Measurements from ENCODE around the gene RLBP1.

Gene RLBP1

DNA sequence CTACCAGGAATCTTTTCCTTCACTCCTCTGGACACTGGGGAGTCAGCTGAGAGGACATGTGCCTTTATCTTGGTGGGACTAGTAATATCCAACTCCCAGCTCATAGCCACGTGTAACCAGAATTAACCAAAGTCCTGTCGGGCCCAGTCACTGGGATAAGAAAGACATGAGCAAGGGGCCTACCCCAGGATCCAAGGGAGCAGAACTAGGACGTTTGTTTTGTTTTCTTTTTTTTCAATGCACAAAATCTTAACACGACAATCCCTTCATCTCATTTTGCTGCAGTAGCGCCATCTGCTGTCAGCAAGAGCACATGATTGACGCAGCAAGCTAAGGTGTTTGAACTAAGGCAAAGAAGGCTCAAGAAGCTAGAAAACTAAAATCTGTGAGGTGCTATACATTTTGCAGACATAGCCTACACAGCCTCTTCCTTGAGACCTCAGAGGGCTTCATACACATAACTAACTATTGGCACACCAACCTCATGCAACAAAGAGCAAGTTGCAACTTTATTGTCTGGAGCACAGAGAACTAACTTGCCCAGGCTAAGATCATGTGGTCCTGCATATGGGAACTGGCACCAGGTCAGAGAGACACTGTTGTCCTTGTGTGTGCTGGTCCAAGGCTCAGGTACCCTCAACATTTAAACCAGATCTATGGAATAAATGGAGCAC lies 43.6 kb downstream of the RLBP1 start:
- DNase-seq, result peak; percentile 54 to 55

DNA sequence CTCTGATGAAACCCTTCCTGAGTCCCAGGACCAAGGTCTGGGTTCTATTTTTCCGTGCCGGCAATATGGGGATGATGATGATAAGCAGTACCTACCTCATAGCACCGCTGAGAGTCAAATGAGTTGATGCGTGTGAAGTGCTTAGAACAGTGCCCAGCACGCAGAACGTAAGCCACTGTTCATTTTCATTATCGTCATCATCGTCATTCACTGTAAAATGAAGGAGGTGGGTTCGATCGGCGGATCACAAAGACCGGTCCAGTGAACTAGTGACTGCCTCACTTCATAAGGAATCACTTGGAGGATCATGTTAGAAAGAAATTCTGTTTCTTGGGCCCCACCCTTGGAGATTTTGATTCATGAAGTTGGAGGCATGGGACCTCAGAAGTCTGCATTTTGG lies 44.3 kb downstream of the RLBP1 start:
- no peak for DNase-seq

DNA sequence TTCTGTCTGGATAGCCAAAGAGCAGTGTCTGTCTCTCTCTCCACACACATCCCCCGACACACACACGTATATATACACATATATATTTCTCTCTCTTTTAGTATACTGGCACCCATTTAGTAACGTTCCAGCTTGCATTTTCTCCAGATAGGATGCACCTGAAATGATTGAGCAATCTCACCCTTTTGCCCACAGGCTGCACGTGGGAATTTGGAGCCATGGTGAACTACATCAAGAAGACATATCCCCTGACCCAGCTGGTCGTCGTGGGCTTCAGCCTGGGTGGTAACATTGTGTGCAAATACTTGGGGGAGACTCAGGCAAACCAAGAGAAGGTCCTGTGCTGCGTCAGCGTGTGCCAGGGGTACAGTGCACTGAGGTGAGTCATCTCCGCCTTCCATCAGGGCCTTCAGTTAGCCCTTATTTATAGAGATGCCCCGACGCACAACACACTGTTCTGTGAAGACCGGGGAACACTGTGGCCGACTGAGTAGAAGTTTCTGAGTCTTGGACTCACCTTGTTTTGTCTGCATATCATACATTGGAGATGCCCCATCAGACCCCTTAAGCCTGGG lies 45.7 kb downstream of the RLBP1 start:
- no peak for DNase-seq

DNA sequence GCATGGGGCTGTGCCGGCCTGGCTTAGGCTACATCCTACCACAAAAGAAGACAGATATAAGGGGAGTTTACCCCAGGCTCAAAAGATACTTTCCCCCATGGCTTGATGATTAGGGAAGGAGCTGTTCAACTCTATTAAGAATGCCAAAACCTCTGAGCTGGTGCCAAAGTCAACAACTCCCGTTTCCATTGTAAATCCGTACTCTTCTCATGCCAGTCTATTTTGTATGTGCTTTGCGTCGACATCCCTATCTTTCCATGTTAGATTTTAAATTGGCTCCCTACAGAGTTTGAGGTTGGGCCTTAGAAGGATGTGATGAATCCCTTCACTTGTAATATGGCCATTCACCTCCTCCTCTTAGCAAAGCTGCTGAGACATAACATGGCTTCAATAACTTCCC lies 46.9 kb downstream of the RLBP1 start:
- no peak for DNase-seq

DNA sequence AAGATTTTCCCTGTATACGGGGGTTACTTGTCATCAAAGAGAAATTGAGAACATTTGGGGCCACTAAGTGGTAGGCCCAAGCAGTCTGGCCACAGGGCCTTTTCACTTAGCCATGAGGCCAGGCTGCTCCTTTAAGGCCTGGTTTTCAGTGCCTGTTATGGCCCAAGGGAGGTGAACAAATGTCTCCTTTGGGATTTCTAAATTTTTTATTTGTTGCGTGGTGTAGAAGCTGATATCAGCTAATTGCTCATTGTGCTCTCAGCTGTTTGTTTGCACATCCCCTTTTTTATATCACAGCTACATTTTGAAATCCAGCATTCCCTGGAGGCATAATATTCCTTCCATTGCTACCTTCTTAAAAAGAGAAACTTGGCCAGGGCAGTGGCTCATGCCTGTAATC lies 48.5 kb downstream of the RLBP1 start:
- no peak for DNase-seq

DNA sequence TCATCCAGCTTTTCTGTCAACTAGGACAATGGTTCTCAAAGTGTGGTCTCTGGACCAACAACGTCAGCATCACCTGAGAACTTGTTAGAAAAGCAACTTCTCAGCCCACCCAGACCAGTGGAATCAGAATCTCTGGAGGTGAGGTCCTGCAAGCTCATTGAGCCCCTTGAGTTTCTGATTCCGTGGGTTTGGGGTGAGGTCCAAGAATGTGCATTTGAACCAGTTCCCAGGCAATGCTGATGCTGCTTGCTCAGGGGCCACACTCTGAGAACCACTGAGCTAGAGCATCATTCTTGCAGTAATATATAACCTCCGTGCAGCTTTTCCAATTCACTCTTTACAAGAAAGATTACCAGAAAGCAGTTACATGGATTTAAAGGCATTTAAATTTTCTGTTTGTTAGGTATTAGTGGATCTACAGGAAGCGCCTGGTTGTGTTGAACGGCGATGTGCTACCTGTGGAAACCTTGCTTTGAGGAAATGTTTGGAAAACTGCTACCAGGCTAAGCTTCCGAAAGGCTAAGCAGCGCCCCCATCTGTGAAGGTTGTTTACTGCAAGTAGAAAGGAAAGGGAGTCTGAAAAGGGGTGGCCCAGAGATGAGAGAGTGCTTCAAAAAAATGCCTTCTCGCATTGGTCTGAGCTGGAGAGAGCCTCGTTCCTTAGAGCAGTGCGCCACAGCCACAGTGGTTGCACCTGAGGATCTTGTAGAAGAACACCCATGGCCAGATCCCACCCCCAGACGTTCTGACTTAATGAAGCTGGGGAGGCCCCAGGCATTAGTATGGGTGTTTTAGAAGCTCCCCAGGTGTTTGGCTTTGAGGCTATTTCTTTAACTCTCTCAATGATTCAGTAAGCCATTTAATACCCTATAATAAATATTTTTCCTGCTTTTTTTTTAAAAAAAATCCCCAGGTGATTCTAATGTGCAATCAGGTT lies 50.0 kb downstream of the RLBP1 start:
- peak; percentile 43 to 45 for DNase-seq

DNA sequence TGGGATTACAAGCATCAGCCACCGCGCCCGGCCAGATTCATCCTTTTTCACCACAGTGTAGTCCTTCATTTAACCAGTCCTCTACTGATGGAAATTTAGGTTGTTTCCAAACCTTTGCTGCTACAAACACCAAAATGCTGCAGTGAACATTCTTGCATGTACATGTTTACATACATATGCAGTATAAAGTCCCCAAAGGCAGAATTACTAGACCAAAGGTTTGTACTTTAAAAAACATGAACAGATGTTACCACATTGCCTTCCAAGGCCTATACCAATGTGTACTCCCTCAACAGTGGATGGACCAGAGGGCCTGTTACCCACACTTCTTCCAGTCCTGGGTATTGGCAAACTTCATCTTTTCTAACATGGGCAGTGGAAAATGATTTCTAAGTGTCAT lies 51.0 kb downstream of the RLBP1 start:
- no peak for DNase-seq

DNA sequence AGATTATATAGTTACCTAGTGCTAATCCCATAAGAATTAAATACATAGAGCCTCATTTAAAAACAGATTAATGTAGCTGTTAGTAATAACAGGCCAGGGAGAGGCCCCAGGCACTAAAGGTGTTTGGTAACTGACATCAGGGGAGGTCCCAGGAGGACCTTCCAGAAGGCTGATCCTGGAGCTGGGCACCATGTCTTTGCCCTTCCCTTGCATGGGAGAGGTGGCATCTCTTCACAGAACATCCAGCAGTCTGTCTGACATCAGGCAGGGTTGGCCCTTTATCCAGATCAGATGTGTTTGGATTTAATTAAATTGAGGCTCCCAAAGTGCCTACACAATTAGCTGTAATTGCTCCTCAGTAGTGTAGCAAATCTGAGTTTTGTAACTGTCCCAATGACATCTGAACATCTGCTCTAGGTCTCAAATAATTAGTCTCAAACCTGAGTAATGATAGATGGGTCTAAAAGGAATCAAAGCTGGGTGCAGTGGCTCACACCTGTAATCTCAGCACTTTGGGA lies 53.0 kb downstream of the RLBP1 start:
- no peak for DNase-seq

DNA sequence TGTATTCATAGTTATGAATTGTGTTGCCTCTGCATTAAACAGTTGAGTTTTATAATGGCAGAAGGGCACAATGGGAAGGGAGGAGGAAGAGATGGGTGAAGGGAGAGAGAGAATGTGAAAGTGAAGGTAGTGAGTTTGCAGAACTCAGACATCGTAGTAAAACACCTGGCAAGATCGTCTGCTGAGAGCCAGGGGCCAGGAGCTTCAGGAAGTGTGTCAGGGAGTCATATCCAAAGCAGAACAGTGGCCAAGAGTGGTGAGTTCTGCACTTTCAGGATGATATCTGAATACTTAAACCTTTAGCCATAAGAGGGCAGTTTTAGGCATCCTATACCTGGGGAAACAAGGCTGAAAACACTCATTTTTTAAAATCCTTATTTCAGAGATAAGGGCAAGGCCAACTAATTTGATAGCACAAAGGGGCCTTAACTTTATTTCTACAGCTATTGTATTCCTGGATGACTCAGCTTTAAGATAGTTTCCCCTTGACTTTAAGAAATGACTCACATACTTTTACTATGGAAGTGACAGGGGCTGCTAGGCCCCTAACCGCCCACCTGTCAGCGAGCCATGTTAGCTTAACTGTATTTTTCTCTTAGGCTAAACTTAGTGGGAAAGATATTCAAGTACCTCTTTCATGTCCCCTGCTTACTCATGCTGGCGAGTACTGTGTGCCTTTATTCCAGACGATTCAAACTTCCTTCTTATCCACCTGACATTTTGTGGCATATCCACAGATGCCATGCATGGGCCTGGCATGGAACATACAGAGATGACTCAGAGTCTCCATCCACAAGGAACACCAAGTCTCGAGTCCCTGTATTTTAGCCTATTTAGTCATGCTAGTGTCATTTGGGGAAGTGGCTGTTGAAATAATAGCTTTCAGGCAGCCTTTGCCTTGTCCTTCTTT lies 53.9 kb downstream of the RLBP1 start:
- DNase-seq, result peak; percentile 79 to 82

DNA sequence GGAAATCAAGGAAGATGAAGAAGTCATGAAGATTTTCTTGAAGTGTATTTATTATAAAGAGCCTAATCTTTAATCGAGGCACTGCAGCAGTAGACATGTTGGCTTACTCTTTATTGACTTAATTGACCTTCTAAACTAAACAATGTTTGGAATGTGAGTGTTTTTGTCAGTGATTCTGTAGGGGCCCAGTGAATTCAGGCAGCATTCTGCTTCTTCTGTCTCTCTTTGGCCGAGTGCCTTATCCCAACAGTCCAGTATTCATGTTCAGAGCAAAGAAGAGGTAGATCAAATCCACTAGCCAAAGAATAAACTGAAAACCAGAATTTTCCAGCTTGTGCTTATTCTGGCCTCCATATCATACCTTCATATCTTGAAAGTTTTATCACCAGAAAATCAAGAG lies 55.7 kb downstream of the RLBP1 start:
- DNase-seq, result no peak

DNA sequence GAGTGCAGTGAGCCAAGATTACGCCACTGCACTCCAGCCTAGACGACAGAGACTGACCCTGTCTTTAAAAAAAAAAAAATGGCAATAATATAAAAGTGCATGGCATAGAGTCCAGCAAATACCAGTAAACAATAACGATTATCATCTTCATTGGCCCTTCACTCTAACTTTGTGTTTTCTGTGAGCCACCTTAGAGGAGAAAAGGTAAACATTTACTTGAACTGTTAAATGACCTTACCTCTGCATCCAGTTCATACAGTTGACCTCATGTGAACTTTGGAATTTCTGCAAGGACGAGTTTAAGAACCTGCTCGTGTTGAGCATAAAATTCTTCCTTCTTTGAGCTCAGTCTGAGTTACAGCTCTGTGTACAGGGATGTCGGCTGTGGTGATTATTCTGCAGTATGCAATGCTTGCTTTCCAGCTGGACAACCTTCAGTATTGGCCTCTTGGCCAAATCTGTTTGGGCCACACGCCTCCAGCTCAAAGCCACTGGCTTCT lies 56.6 kb downstream of the RLBP1 start:
- no peak for DNase-seq

DNA sequence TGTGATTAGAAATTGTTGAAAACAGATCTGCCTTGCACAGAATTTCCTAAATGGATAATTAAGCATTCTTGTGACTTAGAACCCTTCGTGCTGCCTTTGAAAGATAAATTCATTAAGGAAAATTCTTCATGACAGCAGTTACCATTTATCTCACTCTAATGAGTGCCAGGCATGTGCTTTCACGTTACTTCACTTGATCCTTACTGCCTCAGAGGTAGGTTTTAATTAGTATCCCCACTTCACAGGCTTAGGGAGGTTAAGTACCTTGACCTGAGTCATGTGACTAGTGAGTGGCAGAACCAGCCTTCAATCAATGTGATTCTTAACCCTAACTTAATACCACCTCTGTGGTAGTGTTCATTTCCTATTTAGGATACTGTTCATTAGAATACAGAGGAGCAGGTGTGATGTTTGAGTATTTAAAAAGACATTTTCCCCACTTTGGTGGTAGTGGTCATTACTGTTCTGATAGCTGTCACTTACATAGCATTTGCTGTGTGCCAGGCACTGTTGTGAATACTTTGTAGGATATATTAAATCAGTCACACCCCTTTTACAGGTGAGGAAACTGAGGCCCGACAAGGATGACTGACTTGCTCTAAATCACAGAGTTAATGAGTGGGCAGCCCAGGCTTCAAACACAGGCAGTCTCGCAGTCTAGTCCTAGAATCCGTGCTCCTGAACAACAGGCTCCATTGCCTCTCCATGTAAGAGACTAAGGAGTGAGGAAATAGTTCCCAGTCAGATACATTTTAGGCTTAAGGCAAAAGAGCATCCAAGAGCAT lies 57.9 kb downstream of the RLBP1 start:
- no peak for DNase-seq

DNA sequence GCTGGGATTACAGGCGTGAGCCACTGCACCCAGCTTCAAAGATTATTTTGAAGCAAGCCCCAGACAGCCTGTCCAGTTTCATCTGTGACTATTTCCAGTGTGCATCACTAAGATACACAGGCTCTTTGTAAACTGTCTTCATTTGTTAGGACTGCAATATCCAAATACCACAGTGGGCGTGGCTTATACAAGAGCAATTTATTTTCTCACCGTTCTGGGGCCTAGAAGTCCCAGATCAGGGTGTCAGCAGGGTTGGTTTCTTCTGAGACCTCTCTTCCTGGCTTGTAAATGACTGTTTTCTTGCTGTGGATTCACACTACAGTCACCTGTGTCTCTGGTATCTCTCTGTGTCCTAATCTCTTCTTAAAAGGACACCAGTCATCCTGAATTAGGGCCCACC lies 59.7 kb downstream of the RLBP1 start:
- no peak for DNase-seq
